Endothelial cell (in vitro differentiated cells): ENCODE measurements around the gene MRPL54. TPM values are rescaled to one million over a fixed set of nuclear protein-coding genes. Genes with fewer than 3 reads are reported as not detected.
"Not testable (repeated sequence)": the region's sequence is repeated elsewhere in the genome, so short reads cannot be mapped to it uniquely, and the experiment has no call there.

Experiments
- DNase-seq: peaks from one replicate; pipeline ENCODE4 v3.0.0; 2021; ENCODE audit warnings: low spot score
- H3K27ac Mint-ChIP-seq: one replicate; pipeline ENCODE4 v1.8.0; 2021; ENCODE audit warnings: mixed read lengths, inconsistent platforms; ENCODE audit not compliant: unreplicated experiment
- H3K27me3 Mint-ChIP-seq: one replicate; pipeline ENCODE4 v1.8.0; 2021; ENCODE audit warnings: mild to moderate bottlenecking, moderate library complexity, mixed read lengths, inconsistent platforms; ENCODE audit not compliant: unreplicated experiment
- H3K36me3 Mint-ChIP-seq: one replicate; pipeline ENCODE4 v1.8.0; 2021; ENCODE audit warnings: mild to moderate bottlenecking, low read depth, mixed read lengths, inconsistent platforms; ENCODE audit not compliant: unreplicated experiment
- H3K4me1 Mint-ChIP-seq: one replicate; pipeline ENCODE4 v1.8.0; 2021; ENCODE audit warnings: mild to moderate bottlenecking, mixed read lengths, inconsistent platforms; ENCODE audit not compliant: unreplicated experiment
- H3K4me3 Mint-ChIP-seq: one replicate; pipeline ENCODE4 v1.8.0; 2021; ENCODE audit warnings: mild to moderate bottlenecking, mixed read lengths, inconsistent platforms; ENCODE audit not compliant: unreplicated experiment
- H3K9me3 Mint-ChIP-seq: one replicate; pipeline ENCODE4 v1.8.0; 2021; ENCODE audit warnings: mixed read lengths, inconsistent platforms; ENCODE audit not compliant: unreplicated experiment
- CTCF ChIP-seq: fragments of 200-600 bp; sonication (generic); IDR thresholded peaks from one replicate; pipeline ENCODE4 v1.5.0; 2021; ENCODE audit warnings: antibody characterized with exemption; ENCODE audit not compliant: unreplicated experiment
- total RNA-seq: library from RNA; stranded (reverse); fragmentation: NEBNext Ultra II Directional; extraction: Animal tissue kit (Norgen Biotek cat#: 25700); gene quantifications from one replicate; pipeline ENCODE4 v1.2.1, GENCODE V29; 2021; ENCODE audit not compliant: unreplicated experiment

MRPL54 gene
- total RNA-seq, 1 donor from 2014 or later = 26.7 TPM

- peaks cover 11% of the 10 kb centered on the region for H3K4me1 Mint-ChIP-seq
- peaks cover 5% of the 10 kb centered on the region for H3K27me3 Mint-ChIP-seq
- H3K9me3 Mint-ChIP-seq = no peaks in the 10 kb centered on the region
- H3K27ac Mint-ChIP-seq = no peak overlapping the region
- no peak for TF ChIP-seq CTCF
- peaks cover 3% of the 10 kb centered on the region for H3K36me3 Mint-ChIP-seq
- DNase-seq = no peak
- no peak overlapping the region for H3K4me3 Mint-ChIP-seq
Measured at GRCh38 chr19:3810708-3811355, 48.4 kb downstream of the MRPL54 start.

GRCh38 chr19:3813473-3814392 is 51.3 kb downstream of the MRPL54 start:
- H3K27ac Mint-ChIP-seq = peak overlapping the region; percentile 42

GRCh38 chr19:3814648-3815047 is 52.2 kb downstream of the MRPL54 start:
- Mint-ChIP-seq H3K9me3 (no peaks in the 10 kb centered on the region), H3K27ac (peak overlapping the region; percentile 67), H3K4me1 (peaks cover 11% of the 10 kb centered on the region), H3K36me3 (no peaks in the 10 kb centered on the region), H3K4me3 (no peak overlapping the region), H3K27me3 (peaks cover 6% of the 10 kb centered on the region)
- no peak for DNase-seq
- no peak for TF ChIP-seq CTCF

More at GRCh38 chr19:3813473-3814392, 51.3 kb downstream of the MRPL54 start:
- H3K36me3 Mint-ChIP-seq = no peaks in the 10 kb centered on the region
- DNase-seq = no peak
- peaks cover 11% of the 10 kb centered on the region for H3K4me1 Mint-ChIP-seq
- TF ChIP-seq CTCF = no peak
- H3K27me3 Mint-ChIP-seq = peaks cover 6% of the 10 kb centered on the region
- no peak overlapping the region for H3K4me3 Mint-ChIP-seq
- H3K9me3 Mint-ChIP-seq = no peaks in the 10 kb centered on the region

- not testable (repeated sequence) for DNase-seq, H3K36me3 Mint-ChIP-seq, H3K27me3 Mint-ChIP-seq, H3K9me3 Mint-ChIP-seq, H3K4me3 Mint-ChIP-seq, H3K27ac Mint-ChIP-seq
- H3K4me1 Mint-ChIP-seq = peaks cover 11% of the 10 kb centered on the region
Measured at GRCh38 chr19:3816148-3816547, 53.7 kb downstream of the MRPL54 start.

- Mint-ChIP-seq H3K4me3 (no peak overlapping the region), H3K36me3 (no peaks in the 10 kb centered on the region), H3K4me1 (peaks cover 11% of the 10 kb centered on the region), H3K27ac (no peak overlapping the region), H3K27me3 (peaks cover 5% of the 10 kb centered on the region), H3K9me3 (no peaks in the 10 kb centered on the region)
- DNase-seq = no peak
- TF ChIP-seq CTCF = no peak
Measured at GRCh38 chr19:3816566-3817218, 54.2 kb downstream of the MRPL54 start.

Other genes starting within 250 kb of the MRPL54 start
- 1.4 TPM for gene TEKTIP1, start 223.5 kb upstream of the MRPL54 start, total RNA-seq
- gene MFSD12, start 205.1 kb upstream of the MRPL54 start, total RNA-seq = 54.5 TPM
- gene HMG20B, start 189.7 kb upstream of the MRPL54 start, total RNA-seq = 77.2 TPM
- 11.0 TPM for gene GIPC3, start 177.2 kb upstream of the MRPL54 start, total RNA-seq
- 7.3 TPM for gene TBXA2R, start 155.8 kb upstream of the MRPL54 start, total RNA-seq
- 31.8 TPM for gene CACTIN, start 135.9 kb upstream of the MRPL54 start, total RNA-seq
- 65.8 TPM for gene PIP5K1C, start 62.2 kb upstream of the MRPL54 start, total RNA-seq
- 3.1 TPM for gene TJP3, start 54.3 kb upstream of the MRPL54 start, total RNA-seq
- 23.8 TPM for gene APBA3, start 990 bp upstream of the MRPL54 start, total RNA-seq
- gene RAX2, start 9.5 kb downstream of the MRPL54 start, total RNA-seq = not detected
- 10.9 TPM for gene MATK, start 23.7 kb downstream of the MRPL54 start, total RNA-seq
- gene ZFR2, start 106.4 kb downstream of the MRPL54 start, total RNA-seq = 1.8 TPM
- 0.67 TPM for gene ATCAY, start 118.0 kb downstream of the MRPL54 start, total RNA-seq
- 1.4 TPM for gene NMRK2, start 170.4 kb downstream of the MRPL54 start, total RNA-seq
- gene DAPK3, start 208.4 kb downstream of the MRPL54 start, total RNA-seq = 316 TPM
- gene EEF2, start 222.8 kb downstream of the MRPL54 start, total RNA-seq = 2,896 TPM
- gene PIAS4, start 245.1 kb downstream of the MRPL54 start, total RNA-seq = 41.2 TPM